NCI-H524 treated with DMSO at 0.1 percent for 48 hours (cell line): ENCODE results near the gene TUSC1.
"Not testable (repeated sequence)": the region's sequence is repeated elsewhere in the genome, so short reads cannot be mapped to it uniquely, and the experiment has no call there.

Source experiments
- DNase-seq: peaks from one replicate; lab custom pipeline; 2025; lab: John Stamatoyannopoulos, UW

Gene TUSC1

DNA sequence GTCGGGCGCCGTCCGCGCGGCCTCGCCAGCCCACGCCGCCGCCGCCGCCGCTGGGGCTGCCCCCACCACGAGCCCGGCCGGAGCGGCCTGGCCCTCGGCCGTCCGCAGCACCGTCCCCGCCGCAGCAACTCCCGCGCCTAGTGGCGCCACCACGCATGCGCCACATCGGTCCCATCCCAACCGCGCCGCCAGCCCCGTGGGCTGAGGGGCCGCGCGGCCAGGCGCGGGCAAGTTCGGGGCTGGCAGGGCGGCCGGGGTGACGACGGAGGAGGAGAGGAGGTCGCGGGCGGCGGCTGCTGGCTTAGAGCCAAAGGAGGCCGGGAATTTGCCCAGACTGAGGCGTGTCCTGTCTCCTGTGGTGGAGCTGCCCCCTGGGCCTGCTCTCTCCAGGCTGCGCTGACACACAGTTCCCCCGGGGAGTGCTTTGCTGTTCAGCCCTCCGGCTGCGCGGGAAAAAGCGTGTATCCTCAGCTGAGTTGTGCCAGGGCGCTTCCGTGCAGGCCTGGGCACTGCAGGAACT lies at the start of gene TUSC1:
TUSC1 (minus strand) TSS at position 298 of the 520 bp plus-strand sequence; CDS start at position 166, 132 bp downstream.
- DNase-seq: peak; percentile 48

DNA sequence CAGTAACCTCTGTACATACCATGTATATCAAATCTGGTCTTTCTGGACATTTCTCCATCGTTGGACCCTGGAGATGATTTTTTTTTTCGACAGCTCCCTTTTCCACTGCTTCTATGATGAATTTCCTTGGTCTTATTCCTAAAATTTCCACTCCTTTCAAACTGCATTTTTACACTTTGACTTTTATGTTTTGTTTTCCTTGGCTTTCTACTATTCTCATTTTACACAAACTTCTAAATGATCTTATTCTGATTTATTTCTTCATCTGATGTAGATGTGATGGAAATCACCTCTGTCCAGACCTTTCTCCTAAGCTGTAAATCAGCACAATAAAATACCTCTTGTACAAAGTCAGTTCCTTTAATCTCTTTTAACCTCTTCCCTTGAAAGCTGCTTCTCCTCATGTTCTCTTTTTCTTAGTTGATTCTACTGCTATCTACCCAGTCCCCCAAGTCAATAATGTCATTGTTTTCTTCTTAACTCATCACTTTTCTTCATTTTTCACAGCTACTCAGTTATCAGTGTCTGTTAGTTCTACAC lies 48.7 kb upstream of the TUSC1 start:
- DNase-seq: no peak

GRCh38 chr9:25724424-25724823 lies 46.2 kb upstream of the TUSC1 start:
- DNase-seq: no peak

DNA sequence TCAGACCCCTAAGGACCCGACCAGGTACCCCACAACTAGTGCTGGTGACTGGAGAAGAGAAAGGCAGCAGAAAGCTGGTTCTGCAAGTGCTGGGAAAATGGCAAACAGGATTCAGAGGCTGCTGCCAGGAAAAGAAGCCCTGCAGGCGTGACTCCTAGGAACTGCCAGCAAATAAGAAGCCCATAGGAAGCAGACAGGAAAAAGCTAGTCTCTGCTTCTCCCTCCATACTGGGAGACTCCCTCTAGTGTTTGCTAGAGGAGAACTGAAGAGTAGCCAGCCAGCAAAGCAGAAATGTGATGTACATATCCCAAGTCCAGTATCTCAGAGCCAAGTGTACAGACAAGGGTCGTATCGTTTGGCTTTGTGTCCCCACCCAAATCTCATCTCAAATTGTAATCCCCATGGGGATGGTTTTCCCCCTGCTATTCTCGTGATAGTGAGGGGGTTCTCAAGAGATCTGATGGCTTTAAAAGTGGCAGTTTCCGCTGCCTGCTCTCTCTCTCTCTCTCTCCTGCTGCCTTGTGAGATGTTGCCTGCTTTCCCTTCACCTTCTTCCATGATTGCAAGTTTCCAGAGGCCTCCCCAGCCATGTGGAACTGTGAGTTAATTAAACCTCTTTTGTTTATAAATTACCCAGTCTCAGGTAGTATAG lies 38.1 kb upstream of the TUSC1 start:
- no peak for DNase-seq

GRCh38 chr9:25709941-25710340 lies 31.7 kb upstream of the TUSC1 start:
- DNase-seq: no peak

DNA sequence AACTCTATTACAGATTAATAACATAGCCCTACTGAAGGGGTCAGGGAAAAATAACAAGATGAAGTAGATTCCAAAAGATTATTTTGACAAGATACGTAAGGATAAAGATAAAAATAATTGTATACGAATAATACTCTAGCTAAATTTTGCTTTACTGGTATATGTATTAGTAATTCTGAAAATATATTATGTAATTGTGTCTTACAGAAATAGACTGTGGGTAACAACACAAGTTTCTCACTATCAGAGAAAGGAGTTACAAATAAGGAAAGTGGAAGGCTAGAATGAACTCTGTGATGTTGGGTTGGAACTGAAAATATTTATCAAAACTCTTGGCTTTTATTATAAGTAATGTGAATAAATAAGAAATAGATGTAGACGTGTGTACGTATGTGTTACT lies 26.6 kb upstream of the TUSC1 start:
- DNase-seq: no peak

GRCh38 chr9:25703701-25704357 lies 25.6 kb upstream of the TUSC1 start:
- no peak for DNase-seq

GRCh38 chr9:25702536-25702935 lies 24.3 kb upstream of the TUSC1 start:
- DNase-seq: no peak

GRCh38 chr9:25700899-25701298 lies 22.7 kb upstream of the TUSC1 start:
- DNase-seq: not testable (repeated sequence)

GRCh38 chr9:25700430-25700829 lies 22.2 kb upstream of the TUSC1 start:
- DNase-seq: no peak

- DNase-seq: no peak
These were observed 13.5 kb upstream of the TUSC1 start for GRCh38 chr9:25691786-25692185.

DNA sequence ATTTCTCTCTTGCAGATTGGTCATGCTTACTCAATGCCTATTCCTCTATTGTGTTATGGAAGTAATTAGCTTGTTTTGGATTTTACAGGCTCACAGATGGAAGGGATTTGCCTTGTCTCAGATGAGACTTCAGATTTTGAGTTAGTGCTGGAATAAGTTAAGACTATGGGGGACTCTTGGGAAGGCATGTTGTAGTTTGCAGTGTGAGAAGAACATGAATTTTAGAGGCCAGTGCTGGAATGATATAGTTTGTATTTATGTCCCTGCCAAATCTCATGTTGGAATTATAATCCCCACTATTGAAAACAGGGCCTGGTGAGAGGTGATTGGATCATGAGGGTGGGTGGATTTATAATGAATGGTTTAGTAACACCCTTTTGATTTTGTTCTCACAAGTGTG lies 6.1 kb upstream of the TUSC1 start:
- DNase-seq: no peak

GRCh38 chr9:25681266-25681665 lies 3.0 kb upstream of the TUSC1 start:
- no peak for DNase-seq

GRCh38 chr9:25678846-25679360 lies 659 bp upstream of the TUSC1 start:
- no peak for DNase-seq

- DNase-seq: peak; percentile 28
These were observed 720 bp downstream of the TUSC1 start for GRCh38 chr9:25677301-25678146.

- not testable (repeated sequence) for DNase-seq
These were observed 2.4 kb downstream of the TUSC1 start for GRCh38 chr9:25675858-25676257.

DNA sequence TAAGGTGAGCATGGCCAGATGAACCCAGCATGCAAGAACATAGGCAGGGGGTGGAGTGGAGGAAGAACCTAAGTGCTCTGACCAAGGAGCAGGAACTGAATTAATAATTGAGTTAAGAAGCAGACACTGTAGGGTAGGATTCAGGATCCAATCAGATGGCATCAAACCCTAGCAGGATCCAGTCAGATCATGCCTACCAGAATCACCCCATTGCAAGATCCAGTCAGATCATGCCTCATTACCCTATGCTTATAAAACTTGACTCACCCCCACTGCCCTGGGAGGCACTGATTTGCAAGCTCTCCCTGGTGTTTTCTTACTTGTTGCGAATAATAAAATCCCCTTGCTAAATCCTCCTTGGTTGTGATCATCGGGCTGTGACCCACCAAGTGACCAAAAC lies 19.7 kb downstream of the TUSC1 start:
- DNase-seq: no peak

- DNase-seq: no peak
These were observed 23.8 kb downstream of the TUSC1 start for GRCh38 chr9:25654417-25654816.

DNA sequence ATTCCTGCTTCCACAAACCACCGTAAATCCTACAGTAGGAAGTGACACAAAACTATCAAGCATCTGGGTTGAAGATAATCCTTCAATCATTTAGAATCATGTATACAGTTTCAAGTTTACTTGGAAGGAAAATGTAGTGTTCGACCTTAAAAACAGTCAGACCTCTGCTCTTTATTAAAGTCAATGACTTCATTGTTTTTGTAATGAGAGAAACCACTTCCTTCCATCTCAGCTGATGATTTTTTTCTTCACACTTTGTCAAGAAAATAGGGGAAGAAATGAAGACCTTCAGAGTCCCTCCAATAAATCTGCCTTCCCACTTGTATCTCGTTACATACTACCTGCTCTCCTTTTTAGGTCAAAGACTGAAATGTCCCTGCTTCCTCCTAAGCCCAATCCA lies 30.1 kb downstream of the TUSC1 start:
- DNase-seq: no peak

DNA sequence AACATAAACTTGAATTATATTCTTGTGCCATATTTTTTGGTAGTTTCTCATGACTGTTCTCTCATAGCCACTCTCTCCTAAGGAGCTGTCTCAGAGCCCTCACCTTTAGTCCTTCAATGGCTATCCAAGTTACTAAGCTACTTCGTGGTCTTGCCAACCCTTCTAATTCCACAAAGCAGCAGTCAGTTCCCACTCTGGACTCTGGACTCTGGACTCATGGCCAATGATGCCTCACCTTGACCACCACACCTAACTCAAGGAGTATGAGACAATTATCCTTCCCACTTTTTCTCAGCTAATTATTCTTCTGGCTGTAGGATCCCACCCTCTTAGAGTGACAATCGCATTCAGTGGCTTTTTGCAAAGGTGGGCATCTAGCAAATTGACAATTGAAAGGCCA lies 42.2 kb downstream of the TUSC1 start:
- DNase-seq: no peak

DNA sequence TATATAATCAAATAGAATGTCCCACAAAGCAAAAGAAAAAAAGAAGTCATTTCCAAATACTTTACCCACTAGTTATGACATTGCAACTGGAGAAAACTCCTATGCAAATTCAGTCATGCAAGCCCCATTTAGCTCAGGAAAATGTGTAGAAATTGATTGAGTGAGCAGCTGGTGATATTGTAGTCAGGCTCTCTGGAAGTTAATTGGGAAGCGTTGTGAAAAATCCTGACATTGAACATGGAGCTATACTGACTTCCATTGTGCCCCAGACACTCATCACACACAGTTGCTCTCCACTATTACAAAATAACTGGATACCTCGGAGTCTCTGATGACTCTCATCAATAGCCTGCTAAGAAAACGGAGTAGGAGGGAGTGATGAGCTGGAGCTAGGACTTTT lies 49.0 kb downstream of the TUSC1 start:
- no peak for DNase-seq
